Activated CD8-positive, alpha-beta memory T cell treated with anti-CD3 and anti-CD28 coated beads, Interleukin-2, amount 50 U/mL, for 1 hour (primary cell): ENCODE measurements around the gene OR2T34.
"Not testable (repeated sequence)": the region's sequence is repeated elsewhere in the genome, so short reads cannot be mapped to it uniquely, and the experiment has no call there.

ENCODE experiments used
- DNase-seq: peaks from one replicate; pipeline ENCODE4 v3.0.0-alpha.2; 2020; ENCODE audit errors: extremely low read depth

The OR2T34 gene

GRCh38 chr1:248551027-248551426 is 23.5 kb downstream of the OR2T34 start:
- not testable (repeated sequence) for DNase-seq

- DNase-seq: not testable (repeated sequence)
These were observed 27.2 kb downstream of the OR2T34 start for GRCh38 chr1:248547383-248547782.

GRCh38 chr1:248537449-248537848 is 37.1 kb downstream of the OR2T34 start:
- DNase-seq: not testable (repeated sequence)
